ENCODE data around the gene FKRP.
"Not testable (repeated sequence)": the region's sequence is repeated elsewhere in the genome, so short reads cannot be mapped to it uniquely, and the experiment has no call there.

The FKRP gene

DNA sequence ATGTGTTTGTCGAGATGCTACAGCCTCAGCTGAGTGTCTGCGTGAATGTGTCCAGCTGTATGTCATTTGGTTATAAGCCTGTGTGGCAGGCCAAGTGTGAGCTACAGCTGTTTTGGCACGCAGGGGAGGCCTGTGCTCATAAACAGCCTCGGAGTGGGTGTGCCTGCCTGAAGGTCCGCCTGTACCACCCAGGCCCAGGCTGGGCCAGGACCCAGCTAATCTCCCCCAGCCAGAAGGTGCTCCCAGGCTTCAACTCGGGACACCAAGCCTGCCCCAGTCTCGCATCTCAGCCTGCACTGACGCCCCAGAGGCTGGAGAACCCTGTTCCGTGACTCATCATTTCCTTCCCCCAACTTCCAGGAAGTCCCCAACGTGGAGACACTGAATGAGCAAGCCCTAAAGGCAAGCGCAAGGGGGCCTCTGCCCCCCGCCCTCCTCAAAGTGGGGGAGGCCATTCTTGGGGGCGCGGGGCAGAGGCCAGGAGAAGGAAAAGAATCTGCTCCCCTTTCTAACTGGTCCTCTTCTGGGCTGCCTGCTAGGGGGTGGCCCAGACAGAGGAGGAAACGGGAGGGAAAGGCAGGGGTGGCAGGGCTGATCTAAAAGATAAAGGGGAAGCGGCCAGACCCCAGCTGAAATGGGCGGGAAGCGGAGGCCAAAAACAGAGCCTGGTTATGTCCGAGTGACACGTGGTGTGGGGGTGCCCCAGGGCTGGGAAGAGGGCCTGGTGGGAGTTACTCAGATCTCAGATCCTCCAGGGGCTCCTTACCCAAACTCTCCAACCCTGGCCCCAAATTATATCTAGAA lies 40.6 kb downstream of the FKRP start:
- peak; percentile 95 for DNase-seq

GRCh38 chr19:46787040-46787330 lies 41.1 kb downstream of the FKRP start:
- DNase-seq = no peak

- peak; percentile 54 for DNase-seq
Measured at GRCh38 chr19:46787331-46788261, 41.7 kb downstream of the FKRP start.

GRCh38 chr19:46788262-46788967 lies 42.6 kb downstream of the FKRP start, which contains the start of gene SLC1A5:
Gene SLC1A5, minus strand, starts transcription at chr19:46788594. Its CDS starts 629 bp downstream, at chr19:46787965.
- peak; percentile 99 for DNase-seq

- no peak for DNase-seq
Measured at GRCh38 chr19:46788968-46789338, 43.1 kb downstream of the FKRP start.

DNA sequence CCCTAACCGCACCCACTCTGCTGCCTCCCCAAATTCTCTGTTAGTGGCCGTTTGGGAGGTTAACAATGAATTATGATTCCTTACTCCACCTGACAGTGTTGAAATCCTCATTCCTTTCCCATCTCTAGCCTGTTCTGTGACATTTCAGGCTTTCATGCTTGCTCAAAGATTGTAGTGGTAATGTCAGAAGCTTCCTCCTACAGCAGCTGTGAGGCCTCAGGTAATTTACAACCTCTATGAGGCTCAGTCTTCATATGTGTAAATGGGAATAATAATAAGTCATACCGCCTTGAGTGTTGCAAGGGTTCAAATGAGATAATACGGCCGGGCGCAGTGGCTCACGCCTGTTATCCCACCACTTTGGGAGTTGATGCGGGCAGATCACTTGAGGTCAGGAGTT lies 43.5 kb downstream of the FKRP start:
- DNase-seq = no peak

DNA sequence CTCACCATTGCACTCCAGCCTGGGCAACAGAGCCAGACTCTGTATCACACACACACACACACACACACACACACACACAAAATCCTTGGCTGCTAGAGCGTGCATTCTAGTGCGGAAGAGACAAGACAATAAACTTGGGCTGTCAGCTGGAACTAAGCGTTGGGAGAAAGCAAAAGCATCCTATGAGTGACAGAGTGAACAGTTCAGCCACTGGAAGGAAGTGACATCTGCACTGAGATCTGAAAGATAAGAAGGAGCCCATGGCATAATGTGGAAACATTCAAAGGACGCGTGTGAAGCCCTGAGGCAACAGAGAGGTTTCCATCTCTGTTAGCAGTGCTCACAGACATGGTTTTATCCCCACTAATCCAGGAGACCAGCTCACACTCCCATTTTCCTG lies 46.1 kb downstream of the FKRP start:
- DNase-seq = peak; percentile 65

DNA sequence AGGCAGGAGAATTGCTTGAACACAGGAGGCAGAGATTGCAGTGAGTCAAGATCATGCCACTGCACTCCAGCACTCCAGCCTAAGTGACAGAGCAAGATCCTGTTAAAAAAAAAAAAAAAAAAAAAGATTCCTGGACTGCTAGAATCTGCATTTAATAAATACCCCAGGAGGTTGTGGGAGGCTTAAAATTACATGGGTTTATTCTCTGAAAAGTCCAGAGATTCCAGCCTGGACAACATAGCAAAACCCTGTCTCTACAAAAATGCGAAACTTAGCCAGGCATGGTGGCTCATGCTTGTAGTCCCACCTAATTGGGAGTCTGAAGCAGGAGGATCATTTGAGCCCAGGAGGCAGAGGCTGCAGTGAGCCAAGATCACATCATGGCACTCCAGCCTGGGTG lies 52.0 kb downstream of the FKRP start:
- no peak for DNase-seq

- no peak for DNase-seq
Measured at GRCh38 chr19:46798713-46799112, 52.9 kb downstream of the FKRP start.

- no peak for DNase-seq
Measured at GRCh38 chr19:46802152-46802551, 56.3 kb downstream of the FKRP start.

- DNase-seq = no peak
Measured at GRCh38 chr19:46803555-46803954, 57.7 kb downstream of the FKRP start.

DNA sequence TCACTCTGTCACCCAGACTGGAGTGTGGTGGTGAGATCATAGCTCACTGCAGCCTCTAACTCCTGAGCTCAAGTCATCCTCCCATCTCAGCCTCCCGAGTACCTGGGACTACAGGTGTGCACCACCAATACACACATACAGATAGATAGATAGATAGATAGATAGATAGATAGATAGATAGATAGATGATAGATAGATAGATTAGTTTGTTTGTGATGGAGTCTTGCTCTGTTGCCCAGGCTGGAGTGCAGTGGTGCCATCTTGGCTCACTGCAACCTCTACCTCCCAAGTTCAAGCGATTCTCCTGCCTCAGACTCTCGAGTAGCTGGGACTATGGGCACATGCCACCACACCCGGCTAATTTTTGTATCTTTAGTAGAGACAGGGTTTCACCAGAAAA lies 58.6 kb downstream of the FKRP start:
- not testable (repeated sequence) for DNase-seq

- DNase-seq = no peak
Measured at GRCh38 chr19:46806656-46807055, 60.8 kb downstream of the FKRP start.
